Lower lobe of right lung (tissue), 2 donors: ENCODE measurements around the gene TRIM38. TPM values are rescaled to one million over a fixed set of nuclear protein-coding genes. Genes with fewer than 3 reads are reported as not detected.
A peak's percentile ranks its signal among the peaks of the same experiment; 100 is the strongest.

Experiments used
- ATAC-seq, 2 donors: fragments of 200-7000 bp; cut with Tn5 transposase; one replicate each; pipeline ENCODE4 v1.9.1; 2020 to 2022; ENCODE audit warnings: mild to moderate bottlenecking in 2 of 2, moderate library complexity in 2 of 2
- DNase-seq: peaks from one replicate; pipeline ENCODE4 v3.0.0-alpha.2; 2020
- H3K27ac ChIP-seq: fragments of 200-600 bp; one replicate; pipeline ENCODE4 v1.8.0; 2022
- H3K27me3 ChIP-seq: fragments of 200-600 bp; one replicate; pipeline ENCODE4 v1.8.0; 2022; ENCODE audit warnings: low read depth
- H3K36me3 ChIP-seq: fragments of 200-600 bp; one replicate; pipeline ENCODE4 v1.8.0; 2022; ENCODE audit warnings: mild to moderate bottlenecking
- H3K4me1 ChIP-seq: fragments of 200-600 bp; one replicate; pipeline ENCODE4 v1.8.0; 2022
- H3K4me3 ChIP-seq: fragments of 200-600 bp; one replicate; pipeline ENCODE4 v1.8.0; 2022; ENCODE audit warnings: mild to moderate bottlenecking
- H3K9me3 ChIP-seq: fragments of 200-600 bp; one replicate; pipeline ENCODE4 v1.8.0; 2022
- intact Hi-C: fragments of 100-400 bp; cut with DNase I; formaldehyde crosslinking; loops from one replicate; pipeline ENCODE4 v1.11.0; 2022
- total RNA-seq: library from RNA; stranded (reverse); fragmentation: NEBNext Ultra II Directional; extraction: Animal tissue kit (Norgen Biotek cat#: 25700); gene quantifications from one replicate; pipeline ENCODE4 v1.2.1, GENCODE V29; 2021
- TF ChIP-seq, protein P1 (sequence below): fragments of 200-600 bp; IDR thresholded peaks from one replicate; pipeline ENCODE4 v1.8.0; 2022; ENCODE audit warnings: antibody characterized with exemption, mild to moderate bottlenecking
- donor health status: DM: no; HTN: yes; CAD: no; lungs with severe emphysema.

TRIM38 gene
- total RNA-seq, 1 donor from 2014 or later = 23.0 TPM

DNA sequence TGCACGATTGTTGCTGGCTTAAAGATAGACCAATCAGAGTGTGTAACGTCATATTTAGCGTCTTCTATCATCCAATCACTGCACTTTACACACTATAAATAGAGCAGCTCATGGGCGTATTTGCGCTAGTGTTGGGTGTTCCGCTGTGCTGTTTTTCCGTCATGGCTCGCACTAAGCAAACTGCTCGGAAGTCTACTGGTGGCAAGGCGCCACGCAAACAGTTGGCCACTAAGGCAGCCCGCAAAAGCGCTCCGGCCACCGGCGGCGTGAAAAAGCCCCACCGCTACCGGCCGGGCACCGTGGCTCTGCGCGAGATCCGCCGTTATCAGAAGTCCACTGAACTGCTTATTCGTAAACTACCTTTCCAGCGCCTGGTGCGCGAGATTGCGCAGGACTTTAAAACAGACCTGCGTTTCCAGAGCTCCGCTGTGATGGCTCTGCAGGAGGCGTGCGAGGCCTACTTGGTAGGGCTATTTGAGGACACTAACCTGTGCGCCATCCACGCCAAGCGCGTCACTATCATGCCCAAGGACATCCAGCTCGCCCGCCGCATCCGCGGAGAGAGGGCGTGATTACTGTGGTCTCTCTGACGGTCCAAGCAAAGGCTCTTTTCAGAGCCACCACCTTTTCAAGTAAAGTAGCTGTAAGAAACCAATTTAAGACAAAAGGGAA lies 57.9 kb downstream of the TRIM38 start:
- ATAC-seq = peak; percentile 85 to 89
- no peaks in the 10 kb centered on the region for H3K27me3 ChIP-seq
- peak overlapping the region; percentile 68 for H3K4me3 ChIP-seq
- H3K9me3 ChIP-seq = no peaks in the 10 kb centered on the region
- H3K36me3 ChIP-seq = no peaks in the 10 kb centered on the region
- TF ChIP-seq, protein P1, sequence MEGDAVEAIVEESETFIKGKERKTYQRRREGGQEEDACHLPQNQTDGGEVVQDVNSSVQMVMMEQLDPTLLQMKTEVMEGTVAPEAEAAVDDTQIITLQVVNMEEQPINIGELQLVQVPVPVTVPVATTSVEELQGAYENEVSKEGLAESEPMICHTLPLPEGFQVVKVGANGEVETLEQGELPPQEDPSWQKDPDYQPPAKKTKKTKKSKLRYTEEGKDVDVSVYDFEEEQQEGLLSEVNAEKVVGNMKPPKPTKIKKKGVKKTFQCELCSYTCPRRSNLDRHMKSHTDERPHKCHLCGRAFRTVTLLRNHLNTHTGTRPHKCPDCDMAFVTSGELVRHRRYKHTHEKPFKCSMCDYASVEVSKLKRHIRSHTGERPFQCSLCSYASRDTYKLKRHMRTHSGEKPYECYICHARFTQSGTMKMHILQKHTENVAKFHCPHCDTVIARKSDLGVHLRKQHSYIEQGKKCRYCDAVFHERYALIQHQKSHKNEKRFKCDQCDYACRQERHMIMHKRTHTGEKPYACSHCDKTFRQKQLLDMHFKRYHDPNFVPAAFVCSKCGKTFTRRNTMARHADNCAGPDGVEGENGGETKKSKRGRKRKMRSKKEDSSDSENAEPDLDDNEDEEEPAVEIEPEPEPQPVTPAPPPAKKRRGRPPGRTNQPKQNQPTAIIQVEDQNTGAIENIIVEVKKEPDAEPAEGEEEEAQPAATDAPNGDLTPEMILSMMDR = no peak
- intact Hi-C loops = no loop called here
- peak; percentile 82 for DNase-seq
- peaks cover 6% of the 10 kb centered on the region for H3K4me1 ChIP-seq
- peak overlapping the region; percentile 98 for H3K27ac ChIP-seq

DNA sequence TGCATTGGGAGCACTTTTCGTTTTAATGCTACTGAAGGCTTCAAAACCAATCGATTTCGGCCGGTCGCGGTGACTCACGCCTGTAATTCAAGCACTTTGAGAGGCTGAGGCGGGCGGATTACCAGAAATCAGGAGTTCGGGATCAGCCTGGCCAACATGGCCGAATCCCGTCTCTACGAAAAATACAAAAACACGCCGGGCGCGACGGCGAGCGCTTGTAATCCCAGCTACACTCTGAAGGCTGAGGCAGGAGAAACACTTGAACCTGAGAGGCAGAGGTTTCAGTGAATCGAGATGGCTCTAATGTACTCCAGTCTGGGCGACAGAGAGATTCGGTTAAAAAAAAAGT lies 58.4 kb downstream of the TRIM38 start:
- H3K36me3 ChIP-seq = no peaks in the 10 kb centered on the region
- peaks cover 9% of the 10 kb centered on the region for H3K4me1 ChIP-seq
- ATAC-seq = peak; percentile 57 to 61
- H3K9me3 ChIP-seq = no peaks in the 10 kb centered on the region
- no peaks in the 10 kb centered on the region for H3K27me3 ChIP-seq
- TF ChIP-seq, protein P1 = no peak
- DNase-seq = peak; percentile 76
- peak overlapping the region; percentile 68 for H3K4me3 ChIP-seq
- intact Hi-C loops = no loop called here
- H3K27ac ChIP-seq = peak overlapping the region; percentile 98

DNA sequence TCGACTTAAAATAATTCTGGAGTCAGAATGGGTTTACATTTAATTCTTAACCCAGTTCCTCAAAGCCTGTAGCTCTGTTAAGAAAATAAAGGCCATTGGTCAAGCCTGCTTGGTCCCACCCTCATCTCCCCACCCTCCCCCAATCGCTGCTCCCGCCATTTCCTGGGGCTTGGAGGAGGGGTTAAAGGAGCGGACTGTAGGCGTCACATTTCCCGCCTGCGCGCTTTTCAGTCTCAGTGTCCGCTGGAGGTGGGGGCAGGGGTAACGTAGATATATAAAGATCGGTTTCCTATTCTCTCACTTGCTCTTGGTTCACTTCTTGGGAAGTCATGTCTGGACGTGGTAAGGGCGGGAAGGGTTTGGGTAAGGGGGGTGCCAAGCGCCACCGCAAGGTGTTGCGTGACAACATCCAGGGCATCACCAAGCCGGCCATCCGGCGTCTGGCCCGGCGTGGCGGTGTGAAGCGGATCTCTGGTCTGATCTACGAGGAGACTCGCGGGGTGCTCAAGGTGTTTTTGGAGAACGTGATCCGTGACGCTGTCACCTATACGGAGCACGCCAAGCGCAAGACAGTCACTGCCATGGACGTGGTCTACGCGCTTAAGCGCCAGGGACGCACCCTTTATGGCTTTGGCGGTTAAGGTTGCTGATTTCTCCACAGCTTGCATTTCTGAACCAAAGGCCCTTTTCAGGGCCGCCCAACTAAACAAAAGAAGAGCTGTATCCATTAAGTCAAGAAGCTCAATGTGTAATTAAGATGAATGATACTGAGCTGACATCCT lies 58.9 kb downstream of the TRIM38 start:
- intact Hi-C loops = no loop called here
- H3K27ac ChIP-seq = peak overlapping the region; percentile 98
- peaks cover 13% of the 10 kb centered on the region for H3K4me1 ChIP-seq
- no peaks in the 10 kb centered on the region for H3K36me3 ChIP-seq
- DNase-seq (peak; percentile 93), ATAC-seq (peak; percentile 92 to 93)
- H3K4me3 ChIP-seq = peak overlapping the region; percentile 68
- TF ChIP-seq, protein P1 = no peak
- H3K27me3 ChIP-seq = no peaks in the 10 kb centered on the region
- no peaks in the 10 kb centered on the region for H3K9me3 ChIP-seq

- TF ChIP-seq, protein P1 = no peak
- no peaks in the 10 kb centered on the region for H3K27me3 ChIP-seq
- peak; percentile 17 to 48 for ATAC-seq
- peaks cover 13% of the 10 kb centered on the region for H3K4me1 ChIP-seq
- H3K36me3 ChIP-seq = no peaks in the 10 kb centered on the region
- H3K27ac ChIP-seq = peak overlapping the region; percentile 98
- no peaks in the 10 kb centered on the region for H3K9me3 ChIP-seq
- no peak for DNase-seq
- intact Hi-C loops = no loop called here
- H3K4me3 ChIP-seq = peak overlapping the region; percentile 68
Observed at GRCh38 chr6:26022132-26022472, 59.5 kb downstream of the TRIM38 start.

GRCh38 chr6:26022737-26023136 lies 60.1 kb downstream of the TRIM38 start:
- H3K4me3 ChIP-seq = no peak overlapping the region
- H3K9me3 ChIP-seq = no peaks in the 10 kb centered on the region
- no peak for ATAC-seq
- H3K36me3 ChIP-seq = no peaks in the 10 kb centered on the region
- H3K27ac ChIP-seq = no peak overlapping the region
- H3K27me3 ChIP-seq = no peaks in the 10 kb centered on the region
- intact Hi-C loops = no loop called here
- peaks cover 17% of the 10 kb centered on the region for H3K4me1 ChIP-seq
- TF ChIP-seq, protein P1 = no peak
- no peak for DNase-seq
